ENCODE data around the gene ANGPTL4. TPM values are rescaled to one million over a fixed set of nuclear protein-coding genes. Genes with fewer than 3 reads are reported as not detected.

Gene ANGPTL4
- total and polyA plus RNA-seq, 2 of the 13 experiments (the other 11 are each of a cell fraction or from before 2014, with no cell fraction given) = 0.80 to 21.7 TPM

DNA sequence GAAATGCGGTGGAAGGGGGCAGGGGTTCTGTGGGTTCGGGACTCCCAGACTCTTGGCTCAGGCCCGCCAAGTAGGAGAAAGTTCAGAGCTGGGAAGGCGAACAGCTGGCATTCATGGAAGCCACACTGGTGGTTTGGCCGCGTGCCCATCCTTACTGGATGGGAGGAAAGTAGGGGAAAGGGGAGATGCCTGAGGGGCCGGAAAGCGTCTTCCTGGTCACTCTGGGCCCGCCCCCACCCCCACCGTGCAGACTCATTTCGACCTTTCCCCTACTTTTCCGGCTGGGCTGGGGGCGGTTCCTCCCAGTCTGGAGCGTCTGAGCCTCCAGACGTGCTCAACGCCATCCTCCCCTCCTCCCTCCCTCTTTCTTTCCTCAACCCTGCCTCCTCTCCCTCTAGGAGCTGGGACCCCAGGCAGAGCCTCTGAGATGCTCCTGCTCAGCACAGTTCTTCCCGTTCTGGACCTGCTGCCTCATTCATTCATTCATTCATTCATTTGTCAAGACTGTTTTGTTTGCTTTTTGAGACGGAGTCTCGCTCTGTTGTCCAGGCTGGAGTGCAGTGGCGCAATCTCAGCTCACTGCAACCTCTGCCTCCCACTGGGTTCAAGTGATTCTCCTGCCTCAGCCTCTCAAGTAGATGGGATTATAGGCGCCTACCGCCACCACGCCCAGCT is 3.5 kb downstream of the ANGPTL4 start (continued):
- TF ChIP-seq TFE3 (CRISPR knock-in tag; IDR thresholded peaks at IDR 0.05) = no peak
- TF ChIP-seq ZNF263 (CRISPR knock-in tag; IDR thresholded peaks at IDR 0.05) = 0 out of 2 replicates have a peak, but pooled peaks have one; percentile 13
- peak; percentile 43 for TF ChIP-seq SKI (IDR thresholded peaks at IDR 0.05; ENCODE audit: partially characterized antibody)
- no peak for TF ChIP-seq ZKSCAN1 (IDR thresholded peaks at IDR 0.05; ENCODE audit: low read length)
- TF ChIP-seq KDM3A (CRISPR knock-in tag; IDR thresholded peaks at IDR 0.05; ENCODE audit: low read depth) = no peak
- no peak for TF ChIP-seq GFI1 (CRISPR knock-in tag; IDR thresholded peaks at IDR 0.05; ENCODE audit: borderline replicate concordance)
- TF ChIP-seq, protein P1, sequence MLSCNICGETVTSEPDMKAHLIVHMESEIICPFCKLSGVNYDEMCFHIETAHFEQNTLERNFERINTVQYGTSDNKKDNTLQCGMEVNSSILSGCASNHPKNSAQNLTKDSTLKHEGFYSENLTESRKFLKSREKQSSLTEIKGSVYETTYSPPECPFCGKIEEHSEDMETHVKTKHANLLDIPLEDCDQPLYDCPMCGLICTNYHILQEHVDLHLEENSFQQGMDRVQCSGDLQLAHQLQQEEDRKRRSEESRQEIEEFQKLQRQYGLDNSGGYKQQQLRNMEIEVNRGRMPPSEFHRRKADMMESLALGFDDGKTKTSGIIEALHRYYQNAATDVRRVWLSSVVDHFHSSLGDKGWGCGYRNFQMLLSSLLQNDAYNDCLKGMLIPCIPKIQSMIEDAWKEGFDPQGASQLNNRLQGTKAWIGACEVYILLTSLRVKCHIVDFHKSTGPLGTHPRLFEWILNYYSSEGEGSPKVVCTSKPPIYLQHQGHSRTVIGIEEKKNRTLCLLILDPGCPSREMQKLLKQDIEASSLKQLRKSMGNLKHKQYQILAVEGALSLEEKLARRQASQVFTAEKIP (CRISPR knock-in tag; IDR thresholded peaks at IDR 0.05; ENCODE audit: borderline replicate concordance) = no peak
- no peak for TF ChIP-seq KLF16 (CRISPR knock-in tag; IDR thresholded peaks at IDR 0.05)
- TF ChIP-seq SRF (IDR thresholded peaks at IDR 0.05; ENCODE audit: low read depth, low read length) = no peak
- no peak for TF ChIP-seq ZNF326 (CRISPR knock-in tag; IDR thresholded peaks at IDR 0.05; ENCODE audit: borderline replicate concordance)
- no peak for TF ChIP-seq SUZ12 (IDR thresholded peaks at IDR 0.05; ENCODE audit: low read depth, low read length)
- TF ChIP-seq, protein P2, sequence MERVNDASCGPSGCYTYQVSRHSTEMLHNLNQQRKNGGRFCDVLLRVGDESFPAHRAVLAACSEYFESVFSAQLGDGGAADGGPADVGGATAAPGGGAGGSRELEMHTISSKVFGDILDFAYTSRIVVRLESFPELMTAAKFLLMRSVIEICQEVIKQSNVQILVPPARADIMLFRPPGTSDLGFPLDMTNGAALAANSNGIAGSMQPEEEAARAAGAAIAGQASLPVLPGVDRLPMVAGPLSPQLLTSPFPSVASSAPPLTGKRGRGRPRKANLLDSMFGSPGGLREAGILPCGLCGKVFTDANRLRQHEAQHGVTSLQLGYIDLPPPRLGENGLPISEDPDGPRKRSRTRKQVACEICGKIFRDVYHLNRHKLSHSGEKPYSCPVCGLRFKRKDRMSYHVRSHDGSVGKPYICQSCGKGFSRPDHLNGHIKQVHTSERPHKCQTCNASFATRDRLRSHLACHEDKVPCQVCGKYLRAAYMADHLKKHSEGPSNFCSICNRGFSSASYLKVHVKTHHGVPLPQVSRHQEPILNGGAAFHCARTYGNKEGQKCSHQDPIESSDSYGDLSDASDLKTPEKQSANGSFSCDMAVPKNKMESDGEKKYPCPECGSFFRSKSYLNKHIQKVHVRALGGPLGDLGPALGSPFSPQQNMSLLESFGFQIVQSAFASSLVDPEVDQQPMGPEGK (CRISPR knock-in tag; IDR thresholded peaks at IDR 0.05) = 0 out of 2 replicates have a peak, but pooled peaks have one; percentile 10
- TF ChIP-seq, protein P3, sequence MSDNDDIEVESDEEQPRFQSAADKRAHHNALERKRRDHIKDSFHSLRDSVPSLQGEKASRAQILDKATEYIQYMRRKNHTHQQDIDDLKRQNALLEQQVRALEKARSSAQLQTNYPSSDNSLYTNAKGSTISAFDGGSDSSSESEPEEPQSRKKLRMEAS (IDR thresholded peaks at IDR 0.05) = no peak
- TF ChIP-seq TOPORS (CRISPR knock-in tag; IDR thresholded peaks at IDR 0.05) = no peak
- TF ChIP-seq ZNF83 (CRISPR knock-in tag; IDR thresholded peaks at IDR 0.05; ENCODE audit: borderline replicate concordance) = no peak
- TF ChIP-seq ZNF549 (CRISPR knock-in tag; IDR thresholded peaks at IDR 0.05) = no peak
- TF ChIP-seq TFAP4 (IDR thresholded peaks at IDR 0.05; ENCODE audit: borderline replicate concordance, low read depth) = peak; percentile 68; the same call in 1 of the 2 replicates
- no peak for TF ChIP-seq ZNF275 (CRISPR knock-in tag; IDR thresholded peaks at IDR 0.05; ENCODE audit: borderline replicate concordance)
- TF ChIP-seq ATF2 (CRISPR knock-in tag; IDR thresholded peaks at IDR 0.05) = no peak
- TF ChIP-seq ZNF780A (CRISPR knock-in tag; IDR thresholded peaks at IDR 0.05) = no peak
